CD8-positive, alpha-beta memory T cell (primary cell): Measurements from ENCODE around the gene ABHD16B. TPM values are rescaled to one million over a fixed set of nuclear protein-coding genes. Genes with fewer than 3 reads are reported as not detected.
A peak's percentile ranks its signal among the peaks of the same experiment; 100 is the strongest.

Experiments
- CTCF ChIA-PET: fragments of 350-600 bp; sonication (Branson Sonifier 250); formaldehyde crosslinking; loops from one replicate; lab custom pipeline; 2021; ENCODE audit warnings: antibody characterized with exemption; lab: Charles Lee
- POLR2A ChIA-PET: fragments of 350-600 bp; sonication (Branson Sonifier 250); formaldehyde crosslinking; loops from one replicate; lab custom pipeline; 2021; ENCODE audit warnings: antibody characterized with exemption; lab: Charles Lee
- DNase-seq, 5 donors: peaks; one replicate each; pipeline versions ENCODE4 v3.0.0 to v3.0.0-alpha.2; 2020 to 2022; ENCODE audit warnings: mixed read lengths in 1 of 5
- H3K27ac ChIP-seq: one replicate; pipeline ENCODE4 v1.7.0; 2013; ENCODE audit warnings: low read depth, mild to moderate bottlenecking, low read length, moderate library complexity
- H3K27me3 ChIP-seq: 2 replicates; pipeline ENCODE4 v1.7.0; 2013; ENCODE audit warnings: low read length, mild to moderate bottlenecking; ENCODE audit not compliant: insufficient read depth, poor library complexity, severe bottlenecking
- H3K36me3 ChIP-seq: 2 replicates; pipeline ENCODE4 v1.7.0; 2013; ENCODE audit warnings: mild to moderate bottlenecking, low read length, moderate library complexity; ENCODE audit not compliant: insufficient read depth
- H3K4me1 ChIP-seq: 2 replicates; pipeline ENCODE4 v1.7.0; 2013; ENCODE audit warnings: mild to moderate bottlenecking, low read length, moderate library complexity; ENCODE audit not compliant: insufficient read depth
- H3K4me3 ChIP-seq: 2 replicates; pipeline ENCODE4 v1.7.0; 2013; ENCODE audit warnings: mild to moderate bottlenecking, low read length
- H3K9me3 ChIP-seq: 2 replicates; pipeline ENCODE4 v1.7.0; 2013; ENCODE audit warnings: mild to moderate bottlenecking, low read length
- H3K27ac Mint-ChIP-seq, 8 donors: one replicate each; pipeline ENCODE4 v1.8.0; 2020 to 2021; ENCODE audit warnings: mixed read lengths in 8 of 8, mild to moderate bottlenecking in 6 of 8, inconsistent platforms in 3 of 8, moderate library complexity in 3 of 8
- H3K27me3 Mint-ChIP-seq, 2 donors: one replicate each; pipeline ENCODE4 v1.8.0; 2020 to 2021; ENCODE audit warnings: mixed read lengths in 2 of 2, mild to moderate bottlenecking in 1 of 2, moderate library complexity in 1 of 2
- H3K36me3 Mint-ChIP-seq, 3 donors: one replicate each; pipeline ENCODE4 v1.8.0; 2020 to 2021; ENCODE audit warnings: mixed read lengths in 3 of 3, inconsistent platforms in 1 of 3, mild to moderate bottlenecking in 1 of 3
- H3K4me1 Mint-ChIP-seq, 3 donors: one replicate each; pipeline ENCODE4 v1.8.0; 2020 to 2021; ENCODE audit warnings: mixed read lengths in 3 of 3, inconsistent platforms in 1 of 3, mild to moderate bottlenecking in 1 of 3
- H3K4me3 Mint-ChIP-seq, 7 donors: one replicate each; pipeline ENCODE4 v1.8.0; 2020 to 2021; ENCODE audit warnings: mixed read lengths in 7 of 7, mild to moderate bottlenecking in 6 of 7, moderate library complexity in 4 of 7, inconsistent platforms in 2 of 7
- H3K9me3 Mint-ChIP-seq, 5 donors: one replicate each; pipeline ENCODE4 v1.8.0; 2020 to 2022; ENCODE audit warnings: mixed read lengths in 5 of 5, mild to moderate bottlenecking in 3 of 5, moderate library complexity in 2 of 5, inconsistent platforms in 1 of 5
- polyA plus RNA-seq: library from polyadenylated mRNA; unstranded; fragments of 300-500 nt; fragmentation: Illumina TruSeq; gene quantifications from one replicate; pipeline ENCODE4 v1.2.3, GENCODE V29; 2021
- total RNA-seq, 2 experiments: library from RNA; stranded (reverse); gene quantifications; one replicate each; pipeline ENCODE4 v1.2.3, GENCODE V29; 2021

The ABHD16B gene
- total and polyA plus RNA-seq, 3 experiments from 2014 or later = not detected

DNA sequence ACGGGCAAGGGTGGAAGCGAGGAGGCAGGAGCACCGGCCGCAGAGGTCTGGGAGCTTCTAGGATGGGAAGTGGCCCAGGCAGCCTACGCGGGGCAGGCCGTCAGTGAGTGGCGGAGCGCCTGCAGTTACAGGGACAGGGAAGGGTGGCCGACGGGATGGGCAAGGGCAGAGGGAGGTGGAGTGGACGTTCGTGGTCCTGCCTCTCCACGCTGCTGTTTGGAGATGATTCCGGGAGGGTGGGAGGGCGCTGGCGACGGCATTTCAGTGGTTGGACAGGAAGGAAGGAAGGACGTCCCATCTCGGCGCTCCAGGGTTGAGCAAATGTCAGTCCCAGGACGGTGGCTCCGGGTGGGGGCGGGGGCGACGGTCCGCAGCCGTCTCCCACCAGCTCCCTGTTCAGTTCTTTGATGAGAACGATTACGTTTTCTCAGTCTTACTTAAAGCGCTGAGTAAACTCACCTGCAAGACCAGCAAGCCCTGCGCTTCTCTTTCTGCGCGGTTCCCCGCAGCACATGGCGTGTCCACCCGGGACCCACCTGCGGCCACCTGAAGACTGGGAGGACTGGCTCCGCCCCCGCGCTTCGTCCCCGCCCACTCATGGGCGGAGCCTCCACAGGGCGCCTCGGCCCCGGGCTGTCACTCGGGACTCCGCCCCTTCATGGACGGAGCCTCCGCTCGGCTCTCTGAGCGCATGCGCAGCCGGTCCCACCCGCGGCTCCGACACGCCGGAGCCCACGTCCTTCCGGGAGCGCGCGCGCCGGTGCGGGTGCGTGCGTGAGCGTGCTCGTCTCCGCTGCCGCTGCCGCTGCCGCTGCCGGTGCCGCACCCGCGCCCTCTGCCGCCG lies 33.3 kb downstream of the ABHD16B start, which contains the start of gene DNAJC5:
Gene DNAJC5, plus strand, starts transcription at position 769 of the 844 bp plus-strand sequence. CDS start 33,220 bp downstream, outside the sequence.
- Mint-ChIP-seq H3K4me3 (peak within 1 kb of the TSS; percentile 90 to 99 (median 93)), H3K9me3 (no peaks in the 10 kb centered on the region), H3K27me3 (no peaks in the 10 kb centered on the region), H3K36me3 (peaks cover 0 to 46% (median 3%) of the 10 kb centered on the region in 3 donors), H3K27ac (peak within 1 kb of the TSS; percentile 89 to 99 (median 98)), H3K4me1 (peaks cover 34 to 47% (median 44%) of the 10 kb centered on the region in 3 donors)
- ChIA-PET CTCF (interaction anchor here (0.9 to 3.1 kb wide), 2 partner anchors 29 to 80 kb away, joined by 3 to 9 read pairs; partner anchors contain the start of gene TPD52L2), POLR2A (interaction anchor here (0.9 to 1.4 kb wide), 3 partner anchors 18 to 256 kb away, joined by 3 read pairs; no protein-coding TSS in a partner anchor)
- H3K9me3 ChIP-seq = no peaks in the 10 kb centered on the region
- peak within 1 kb of the TSS; percentile 70 for H3K27ac ChIP-seq
- H3K27me3 ChIP-seq = no peaks in the 10 kb centered on the region
- DNase-seq = peak; percentile 96 to 98 (median 98)
- peaks cover 5% of the 10 kb centered on the region for H3K36me3 ChIP-seq
- H3K4me3 ChIP-seq = peak within 1 kb of the TSS; percentile 61
- peaks cover 41% of the 10 kb centered on the region for H3K4me1 ChIP-seq

DNA sequence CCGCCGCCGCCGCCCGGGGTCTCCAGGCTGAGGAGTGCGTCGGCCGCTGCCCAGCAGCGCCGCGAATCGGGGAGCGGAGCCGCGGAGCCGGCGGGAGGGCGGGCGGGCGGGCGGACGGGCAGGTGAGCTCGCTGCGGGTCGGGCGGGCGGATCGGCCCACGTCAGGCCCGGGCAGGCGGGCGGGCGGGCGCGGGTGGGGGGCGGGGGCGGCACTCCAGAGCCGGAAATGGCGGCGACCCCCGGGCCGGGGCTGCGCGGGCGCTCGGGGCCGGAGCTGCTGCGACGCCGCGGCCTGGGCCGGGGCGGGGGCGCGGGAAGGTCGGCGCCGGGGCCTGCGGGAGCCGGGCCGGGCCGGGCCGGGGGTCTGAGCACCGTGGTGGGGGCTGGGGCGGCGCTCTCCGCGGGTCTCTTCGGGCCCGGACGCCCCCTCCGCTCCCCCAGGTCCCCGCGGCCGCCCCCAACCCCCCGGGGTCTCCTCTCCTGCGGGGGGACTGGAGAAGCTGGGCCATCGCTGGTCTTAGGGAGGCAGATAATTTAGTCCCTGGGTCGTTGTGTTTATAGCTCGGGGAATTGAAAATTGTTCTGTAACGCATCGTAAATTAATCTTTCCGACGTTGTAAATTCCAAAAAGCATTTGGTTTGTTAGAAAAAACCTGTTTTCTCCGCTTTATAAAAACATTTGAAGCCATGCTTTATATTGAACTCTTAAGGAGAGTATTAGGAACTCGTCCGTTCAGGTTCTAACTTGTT lies 34.1 kb downstream of the ABHD16B start:
- Histone ChIP-seq H3K36me3 (no peaks in the 10 kb centered on the region), H3K27ac (peak overlapping the region; percentile 70), H3K27me3 (no peaks in the 10 kb centered on the region), H3K4me1 (peaks cover 42% of the 10 kb centered on the region), H3K4me3 (peak overlapping the region; percentile 59), H3K9me3 (no peaks in the 10 kb centered on the region)
- Mint-ChIP-seq H3K36me3 (peaks cover 0 to 38% (median 0%) of the 10 kb centered on the region in 3 donors), H3K4me3 (peak overlapping the region; percentile 90 to 99 (median 93)), H3K9me3 (no peaks in the 10 kb centered on the region), H3K27ac (peak overlapping the region; percentile 89 to 99 (median 98)), H3K4me1 (peaks cover 34 to 52% (median 44%) of the 10 kb centered on the region in 3 donors), H3K27me3 (no peaks in the 10 kb centered on the region)
- CTCF ChIA-PET = interaction anchor here (0.9 to 3.1 kb wide), 3 partner anchors 23 to 85 kb away, joined by 3 to 9 read pairs (median 4); partner anchors contain the start of genes PRPF6 and TPD52L2
- no peak for DNase-seq
- POLR2A ChIA-PET = interaction anchor here (0.8 to 1.4 kb wide), 4 partner anchors 23 to 257 kb away, joined by 3 to 4 read pairs (median 4); partner anchors contain the start of gene TPD52L2

DNA sequence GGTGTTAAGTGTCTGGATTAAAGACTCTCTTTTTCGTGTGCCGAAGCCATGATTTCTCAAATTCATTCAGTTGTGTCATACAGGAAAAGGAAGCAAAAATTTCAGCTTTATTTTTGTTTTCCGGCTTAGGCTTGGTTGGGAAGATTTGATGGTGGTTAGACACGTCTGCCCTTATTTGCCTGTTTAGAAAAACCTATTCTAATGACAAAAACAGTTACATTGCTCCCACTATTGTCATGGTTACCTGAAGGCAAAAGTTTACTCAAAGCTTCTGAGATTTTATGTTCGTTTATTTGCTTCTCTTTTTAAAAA lies 34.6 kb downstream of the ABHD16B start:
- Mint-ChIP-seq H3K9me3 (no peaks in the 10 kb centered on the region), H3K36me3 (peaks cover 0 to 37% (median 0%) of the 10 kb centered on the region in 3 donors), H3K27ac (peak overlapping the region; percentile 89 to 99 (median 98)), H3K27me3 (no peaks in the 10 kb centered on the region), H3K4me1 (peaks cover 35 to 57% (median 49%) of the 10 kb centered on the region in 3 donors), H3K4me3 (peak overlapping the region; percentile 90 to 99 (median 93))
- Histone ChIP-seq H3K27me3 (no peaks in the 10 kb centered on the region), H3K4me1 (peaks cover 48% of the 10 kb centered on the region), H3K27ac (peak overlapping the region; percentile 70), H3K36me3 (no peaks in the 10 kb centered on the region), H3K4me3 (peak overlapping the region; percentile 59), H3K9me3 (no peaks in the 10 kb centered on the region)
- peak in 2 of 5 donors; percentile 43 to 51 for DNase-seq
- ChIA-PET CTCF (interaction anchor here (0.9 to 3.1 kb wide), 4 partner anchors 22 to 84 kb away, joined by 3 to 9 read pairs (median 4); partner anchors contain the start of genes PRPF6 and TPD52L2), POLR2A (interaction anchor here (0.8 to 1.4 kb wide), 4 partner anchors 23 to 258 kb away, joined by 3 to 4 read pairs (median 4); partner anchors contain the start of gene TPD52L2)

DNA sequence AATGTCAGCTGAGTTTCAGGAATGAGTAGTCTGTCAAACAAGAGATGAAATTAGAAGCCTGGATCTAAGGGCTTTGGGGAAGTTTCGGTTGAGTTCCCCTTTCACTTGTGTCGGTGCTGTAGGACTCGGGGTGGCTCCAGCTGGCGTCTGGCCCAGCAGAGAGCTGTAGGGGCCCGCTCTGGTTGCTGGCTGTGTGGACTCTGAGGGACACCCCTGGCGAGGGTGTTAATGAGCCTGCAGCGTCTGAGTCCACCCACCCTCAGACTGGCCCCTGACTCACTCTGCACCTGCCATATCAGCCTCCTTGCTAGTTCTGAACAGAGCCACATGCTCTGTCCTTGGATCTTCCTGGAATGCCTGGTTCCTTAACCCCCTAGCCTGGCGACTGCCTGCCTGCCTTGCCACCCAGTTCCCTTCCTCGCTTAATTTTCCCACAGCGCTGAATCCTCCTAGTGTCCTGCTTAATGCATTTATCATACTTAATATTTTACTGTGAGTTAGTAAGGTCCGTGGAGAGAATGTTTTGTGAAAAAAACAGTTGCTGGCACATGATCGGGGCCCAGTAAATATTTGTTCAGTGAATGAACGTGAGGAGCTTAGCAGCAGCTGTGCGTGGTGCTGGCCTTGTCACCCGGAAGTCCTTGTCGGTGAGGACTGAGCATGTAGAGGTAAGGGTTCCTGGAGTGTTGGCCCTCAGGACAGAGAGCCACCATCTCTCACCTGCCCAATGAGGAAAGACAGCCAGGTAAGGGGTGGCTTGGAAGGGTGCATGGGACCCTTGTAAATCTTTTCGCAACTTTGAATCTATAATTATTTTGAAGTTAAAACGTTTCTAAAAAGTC lies 35.2 kb downstream of the ABHD16B start:
- no peaks in the 10 kb centered on the region for H3K9me3 ChIP-seq
- peak overlapping the region; percentile 89 to 99 (median 98) for H3K27ac Mint-ChIP-seq
- no peaks in the 10 kb centered on the region for H3K9me3 Mint-ChIP-seq
- ChIA-PET POLR2A (interaction anchor here (0.5 to 1.3 kb wide), 2 partner anchors 32 to 183 kb away, joined by 3 to 4 read pairs; partner anchors contain the start of genes RGS19 and TPD52L2), CTCF (interaction anchor here (0.9 to 3.1 kb wide), 4 partner anchors 22 to 84 kb away, joined by 3 to 9 read pairs (median 4); partner anchors contain the start of genes PRPF6 and TPD52L2)
- H3K36me3 ChIP-seq = peaks cover 3% of the 10 kb centered on the region
- H3K4me1 Mint-ChIP-seq = peaks cover 41 to 63% (median 55%) of the 10 kb centered on the region in 3 donors
- no peaks in the 10 kb centered on the region for H3K27me3 ChIP-seq
- H3K27ac ChIP-seq = peak overlapping the region; percentile 70
- DNase-seq = peak in 3 of 5 donors; percentile 5 to 17 (median 14)
- peaks cover 53% of the 10 kb centered on the region for H3K4me1 ChIP-seq
- H3K27me3 Mint-ChIP-seq = no peaks in the 10 kb centered on the region
- peaks cover 0 to 36% (median 0%) of the 10 kb centered on the region in 3 donors for H3K36me3 Mint-ChIP-seq
- peak overlapping the region; percentile 90 to 99 (median 93) for H3K4me3 Mint-ChIP-seq
- peak overlapping the region; percentile 59 for H3K4me3 ChIP-seq

DNA sequence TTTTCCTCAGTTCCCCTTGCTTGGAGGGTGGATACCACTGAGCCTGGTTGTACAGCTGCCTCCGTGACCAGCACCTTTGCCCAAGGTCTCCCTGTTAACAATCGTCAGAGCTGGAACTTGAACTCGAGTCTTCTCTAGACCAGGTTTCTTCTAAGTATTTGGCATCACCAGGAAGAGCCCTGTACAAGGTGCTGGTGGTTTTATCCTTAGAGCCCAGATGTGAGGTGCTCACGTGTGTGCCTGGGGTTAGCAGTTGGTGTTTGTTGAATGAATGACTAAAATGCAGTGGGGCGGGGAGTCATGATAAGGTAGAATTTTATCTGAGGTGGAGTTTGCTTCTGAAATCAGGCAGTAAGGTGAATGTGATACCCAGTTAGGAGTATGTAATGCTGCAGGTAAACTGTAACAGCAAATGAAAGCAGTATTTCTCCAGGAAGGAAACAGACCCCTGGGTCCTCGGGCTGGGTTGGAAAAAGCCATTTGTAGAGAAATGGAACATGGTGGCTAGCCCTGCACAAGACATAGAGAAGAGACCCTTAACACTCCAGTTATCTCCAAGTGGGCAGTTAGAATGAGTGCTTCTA lies 36.8 kb downstream of the ABHD16B start:
- H3K27ac ChIP-seq = no peak overlapping the region

DNA sequence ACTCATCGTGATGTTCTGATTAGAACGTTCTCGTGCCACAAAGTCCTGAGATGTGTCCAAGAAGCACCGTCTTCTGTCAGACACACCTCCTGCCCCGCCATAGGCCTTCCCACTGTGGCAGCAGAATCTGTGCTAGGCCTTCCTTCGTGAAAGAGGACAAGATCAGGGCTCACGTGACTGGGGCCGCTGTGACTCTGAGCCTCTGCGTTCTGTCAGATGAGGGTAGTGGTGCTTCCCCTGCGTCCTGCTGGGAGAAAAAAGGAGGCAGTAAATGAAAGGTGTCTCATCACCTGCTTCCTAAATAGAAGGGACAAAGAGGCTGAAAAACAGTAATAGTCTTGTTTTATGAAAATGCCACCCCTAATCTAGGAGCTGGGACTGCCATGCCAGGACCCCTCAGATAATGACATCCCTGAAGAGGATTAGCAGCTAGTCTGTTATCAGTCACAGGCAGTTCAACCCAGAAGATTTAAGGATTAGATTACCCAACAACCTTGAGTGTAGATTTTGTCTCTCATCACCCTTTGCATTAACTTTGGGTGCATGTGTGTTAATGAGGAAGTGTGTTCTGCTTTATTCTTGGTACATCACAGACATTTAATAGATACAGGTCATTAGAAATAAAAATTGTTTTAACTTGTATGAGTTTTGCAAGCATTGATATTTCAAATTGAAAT lies 37.7 kb downstream of the ABHD16B start:
- peak overlapping the region in 3 of 7 donors; percentile 19 to 56 (median 52) for H3K4me3 Mint-ChIP-seq
- ChIA-PET CTCF (interaction anchor here (1.4 kb wide), 1 partner anchor 80 kb away, joined by 3 read pairs; the partner anchor contains the start of gene SAMD10), POLR2A (no interaction called here)
- H3K27me3 Mint-ChIP-seq = no peaks in the 10 kb centered on the region
- peaks cover 0 to 40% (median 0%) of the 10 kb centered on the region in 3 donors for H3K36me3 Mint-ChIP-seq
- no peak overlapping the region for H3K27ac ChIP-seq
- H3K27ac Mint-ChIP-seq = peak overlapping the region; percentile 17 to 85 (median 64)
- H3K4me1 Mint-ChIP-seq = peaks cover 50 to 79% (median 71%) of the 10 kb centered on the region in 3 donors
- no peaks in the 10 kb centered on the region for H3K9me3 ChIP-seq
- no peaks in the 10 kb centered on the region for H3K9me3 Mint-ChIP-seq
- no peak overlapping the region for H3K4me3 ChIP-seq
- H3K27me3 ChIP-seq = no peaks in the 10 kb centered on the region
- peaks cover 5% of the 10 kb centered on the region for H3K36me3 ChIP-seq
- peaks cover 74% of the 10 kb centered on the region for H3K4me1 ChIP-seq
- DNase-seq = peak in 1 of 5 donors; percentile 21

More for the DNA sequence above, 36.8 kb downstream of the ABHD16B start:
- H3K9me3 ChIP-seq = no peaks in the 10 kb centered on the region
- H3K27ac Mint-ChIP-seq = peak overlapping the region; percentile 11 to 91 (median 81)
- no peak for DNase-seq
- ChIA-PET CTCF (no interaction called here), POLR2A (no interaction called here)
- H3K9me3 Mint-ChIP-seq = no peaks in the 10 kb centered on the region
- peak overlapping the region; percentile 35 to 74 (median 63) for H3K4me3 Mint-ChIP-seq
- peaks cover 5% of the 10 kb centered on the region for H3K36me3 ChIP-seq
- no peaks in the 10 kb centered on the region for H3K27me3 Mint-ChIP-seq
- H3K27me3 ChIP-seq = no peaks in the 10 kb centered on the region
- H3K4me3 ChIP-seq = no peak overlapping the region
- peaks cover 67% of the 10 kb centered on the region for H3K4me1 ChIP-seq
- peaks cover 0 to 40% (median 0%) of the 10 kb centered on the region in 3 donors for H3K36me3 Mint-ChIP-seq
- peaks cover 49 to 72% (median 64%) of the 10 kb centered on the region in 3 donors for H3K4me1 Mint-ChIP-seq
